Left lung (tissue), 10 donors: Measurements from ENCODE around the gene GOLGA8N. TPM values are rescaled to one million over a fixed set of nuclear protein-coding genes. Genes with fewer than 3 reads are reported as not detected.

Experiments
- ATAC-seq: fragments of 200-7000 bp; cut with Tn5 transposase; one replicate; pipeline ENCODE4 v1.9.1; 2020; ENCODE audit warnings: moderate library complexity
- DNase-seq, 4 donors: peaks; one replicate each; pipeline ENCODE4 v3.0.0-alpha.2; 2013 to 2020
- H3K27ac ChIP-seq, 2 donors: fragments of 200-600 bp; sonication (generic) in 1 of 2; one replicate each; pipeline versions ENCODE4 v1.5.0 to v1.8.0; 2020 to 2021
- H3K27me3 ChIP-seq, 2 donors: fragments of 200-600 bp; sonication (generic) in 1 of 2; one replicate each; pipeline versions ENCODE4 v1.5.0 to v1.8.0; 2020 to 2021
- H3K36me3 ChIP-seq, 2 donors: fragments of 200-600 bp; sonication (generic) in 1 of 2; one replicate each; pipeline versions ENCODE4 v1.5.0 to v1.8.0; 2020 to 2021
- H3K4me1 ChIP-seq, 2 donors: fragments of 200-600 bp; one replicate each; pipeline ENCODE4 v1.8.0; 2021
- H3K4me3 ChIP-seq, 2 donors: fragments of 200-600 bp; sonication (generic) in 1 of 2; one replicate each; pipeline versions ENCODE4 v1.5.0 to v1.8.0; 2020 to 2021; ENCODE audit warnings: mild to moderate bottlenecking in 1 of 2
- H3K9me3 ChIP-seq, 2 donors: fragments of 200-600 bp; sonication (generic) in 1 of 2; one replicate each; pipeline versions ENCODE4 v1.5.0 to v1.8.0; 2020 to 2021
- intact Hi-C, 2 donors: fragments of 100-400 bp; cut with DNase I; formaldehyde crosslinking; loops; one replicate each; pipeline versions ENCODE4 v1.11.2 to v1.14.2; 2022
- polyA plus RNA-seq, 6 donors: library from polyadenylated mRNA; unstranded; fragments of 120-200 nt; gene quantifications; one replicate each; pipeline ENCODE4 v1.2.1, GENCODE V29; 2013; ENCODE audit not compliant: insufficient read length in 6 of 6
- total RNA-seq, 2 donors: library from RNA; stranded (reverse); fragmentation: NEBNext Ultra II Directional; extraction: Animal tissue kit (Norgen Biotek cat#: 25700); gene quantifications; one replicate each; pipeline ENCODE4 v1.2.1, GENCODE V29; 2021
- TF ChIP-seq, protein P1 (sequence below), 2 donors: fragments of 200-600 bp; sonication (generic) in 1 of 2; IDR thresholded peaks; one replicate each; pipeline versions ENCODE4 v1.5.0 to v1.8.0; 2021; ENCODE audit warnings: antibody characterized with exemption in 2 of 2
- donor health status: DM: no; HTN: yes; CAD: no.
- donor health status: DM: no; HTN: no; CAD: no.

GOLGA8N gene
- total and polyA plus RNA-seq, 8 donors: 7.4 to 39.4 (median 33.4) TPM

DNA sequence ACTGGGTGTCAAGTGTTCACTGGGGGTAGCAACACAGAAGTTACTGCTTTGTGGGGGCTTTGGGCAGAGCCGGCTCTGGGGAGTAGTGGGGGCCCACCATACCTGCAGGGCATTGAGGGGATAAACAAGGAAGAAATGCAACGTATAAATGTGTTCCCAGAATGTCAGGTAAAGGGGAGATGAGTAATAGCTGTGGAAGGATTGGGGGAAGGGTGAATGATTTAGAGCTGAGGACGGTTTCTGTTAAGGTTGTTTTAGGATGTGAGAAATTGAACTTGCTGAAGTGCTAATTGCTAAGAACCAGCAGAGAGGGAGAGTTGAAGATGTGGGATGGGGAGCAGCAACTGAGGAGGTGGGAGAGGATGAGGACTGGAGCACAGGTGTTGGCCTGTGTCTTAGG lies 58.9 kb downstream of the GOLGA8N start:
- DNase-seq: no peak
- Histone ChIP-seq H3K4me1 (no peaks in the 10 kb centered on the region), H3K27me3 (no peaks in the 10 kb centered on the region), H3K4me3 (no peak overlapping the region), H3K9me3 (no peaks in the 10 kb centered on the region), H3K36me3 (no peaks in the 10 kb centered on the region), H3K27ac (no peak overlapping the region)
- TF ChIP-seq, protein P1, sequence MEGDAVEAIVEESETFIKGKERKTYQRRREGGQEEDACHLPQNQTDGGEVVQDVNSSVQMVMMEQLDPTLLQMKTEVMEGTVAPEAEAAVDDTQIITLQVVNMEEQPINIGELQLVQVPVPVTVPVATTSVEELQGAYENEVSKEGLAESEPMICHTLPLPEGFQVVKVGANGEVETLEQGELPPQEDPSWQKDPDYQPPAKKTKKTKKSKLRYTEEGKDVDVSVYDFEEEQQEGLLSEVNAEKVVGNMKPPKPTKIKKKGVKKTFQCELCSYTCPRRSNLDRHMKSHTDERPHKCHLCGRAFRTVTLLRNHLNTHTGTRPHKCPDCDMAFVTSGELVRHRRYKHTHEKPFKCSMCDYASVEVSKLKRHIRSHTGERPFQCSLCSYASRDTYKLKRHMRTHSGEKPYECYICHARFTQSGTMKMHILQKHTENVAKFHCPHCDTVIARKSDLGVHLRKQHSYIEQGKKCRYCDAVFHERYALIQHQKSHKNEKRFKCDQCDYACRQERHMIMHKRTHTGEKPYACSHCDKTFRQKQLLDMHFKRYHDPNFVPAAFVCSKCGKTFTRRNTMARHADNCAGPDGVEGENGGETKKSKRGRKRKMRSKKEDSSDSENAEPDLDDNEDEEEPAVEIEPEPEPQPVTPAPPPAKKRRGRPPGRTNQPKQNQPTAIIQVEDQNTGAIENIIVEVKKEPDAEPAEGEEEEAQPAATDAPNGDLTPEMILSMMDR (IDR thresholded peaks at IDR 0.05): no peak
- intact Hi-C loops: no loop called here
- ATAC-seq: no peak

DNA sequence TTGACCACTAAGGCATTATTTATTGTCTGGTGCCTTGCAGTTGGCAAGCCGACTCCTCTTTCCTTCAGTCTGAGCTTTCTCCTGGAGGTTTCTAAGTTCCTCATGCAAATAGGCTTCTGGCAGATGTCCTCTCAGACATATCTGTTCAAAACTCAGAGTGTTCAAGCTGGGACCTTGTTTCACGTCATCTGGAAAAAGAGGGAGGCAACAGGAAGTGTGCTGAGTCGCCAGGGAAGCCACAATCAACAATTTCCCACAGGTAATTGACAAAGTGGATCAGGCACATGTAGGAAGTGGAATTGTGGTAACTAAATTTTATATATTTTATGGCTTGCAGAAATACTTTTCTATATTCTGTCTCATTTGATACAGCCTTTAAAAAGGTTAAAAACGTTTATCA lies 62.8 kb downstream of the GOLGA8N start:
- Histone ChIP-seq H3K4me3 (no peak overlapping the region), H3K27ac (no peak overlapping the region), H3K9me3 (no peaks in the 10 kb centered on the region), H3K4me1 (no peaks in the 10 kb centered on the region), H3K27me3 (no peaks in the 10 kb centered on the region), H3K36me3 (no peaks in the 10 kb centered on the region)
- TF ChIP-seq, protein P1 (IDR thresholded peaks at IDR 0.05): no peak
- ATAC-seq: no peak
- DNase-seq: no peak
- intact Hi-C loops: no loop called here

DNA sequence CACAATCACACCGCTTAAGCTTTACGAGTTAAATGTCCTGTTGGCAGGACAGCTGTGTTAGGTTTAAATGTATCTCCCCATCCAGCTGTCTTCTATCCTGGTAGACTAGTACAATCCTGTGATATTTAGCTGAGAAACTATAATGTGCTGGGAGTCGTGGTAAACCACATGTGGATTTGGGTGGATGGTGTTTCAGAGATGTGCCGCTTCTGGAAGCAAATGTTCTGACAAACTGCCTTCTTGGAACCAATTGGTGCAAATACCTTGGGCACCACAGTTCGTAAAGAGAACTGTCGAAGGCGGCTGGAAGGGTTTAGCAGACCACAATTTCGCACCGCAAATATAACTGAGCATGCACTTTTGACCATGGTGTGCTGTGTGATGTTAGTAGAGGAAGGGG lies 63.2 kb downstream of the GOLGA8N start:
- DNase-seq (no peak), ATAC-seq (no peak)
- Histone ChIP-seq H3K27ac (no peak overlapping the region), H3K4me1 (no peaks in the 10 kb centered on the region), H3K27me3 (no peaks in the 10 kb centered on the region), H3K4me3 (no peak overlapping the region), H3K9me3 (no peaks in the 10 kb centered on the region), H3K36me3 (no peaks in the 10 kb centered on the region)
- intact Hi-C loops: no loop called here
- TF ChIP-seq, protein P1 (IDR thresholded peaks at IDR 0.05): no peak

Other genes starting within 250 kb of the GOLGA8N start
- gene GOLGA8K, start 190.2 kb upstream of the GOLGA8N start, total RNA-seq: 1 to 10 TPM in 1 of 2 donors, under 1 TPM in 1; 0.90 to 1.4 TPM
- 1 to 10 TPM; 2.8 to 5.6 (median 3.5) TPM for gene GOLGA8K, start 190.2 kb upstream of the GOLGA8N start, polyA plus RNA-seq
- 1 to 10 TPM; 1.2 to 1.4 TPM for gene GOLGA8O, start 137.8 kb upstream of the GOLGA8N start, total RNA-seq
- gene GOLGA8O, start 137.8 kb upstream of the GOLGA8N start, polyA plus RNA-seq: 1 to 10 TPM in 1 of 6 donors, under 1 TPM in 2, not detected in 3; 0.27 to 2.0 (median 0.71) TPM
- 10 to 100 TPM in 1 of 2 donors, 1 to 10 TPM in 1; 7.3 to 11.7 TPM for gene ARHGAP11A, start 22.0 kb downstream of the GOLGA8N start, total RNA-seq
- 10 to 100 TPM; 26.2 to 65.7 (median 34.0) TPM for gene ARHGAP11A, start 22.0 kb downstream of the GOLGA8N start, polyA plus RNA-seq
- 10 to 100 TPM in 1 of 2 donors, under 1 TPM in 1; 0.73 to 10.8 TPM for gene SCG5, start 48.3 kb downstream of the GOLGA8N start, total RNA-seq
- 10 to 100 TPM in 2 of 6 donors, 1 to 10 TPM in 4; 6.0 to 12.7 (median 7.7) TPM for gene SCG5, start 48.3 kb downstream of the GOLGA8N start, polyA plus RNA-seq
- gene GREM1, start 124.5 kb downstream of the GOLGA8N start, total RNA-seq: 1 to 10 TPM in 1 of 2 donors, under 1 TPM in 1; 0.96 to 2.2 TPM
- under 1 TPM; 0.01 to 0.14 (median 0.11) TPM for gene GREM1, start 124.5 kb downstream of the GOLGA8N start, polyA plus RNA-seq